Left forelimb (tissue), 1 donor: ENCODE data around the gene NAALADL1.
"Not testable (repeated sequence)": the region's sequence is repeated elsewhere in the genome, so short reads cannot be mapped to it uniquely, and the experiment has no call there.

Experiments used
- DNase-seq: peaks from one replicate; pipeline ENCODE4 v3.0.0-alpha.2; 2018; ENCODE audit warnings: low spot score

The NAALADL1 gene

DNA sequence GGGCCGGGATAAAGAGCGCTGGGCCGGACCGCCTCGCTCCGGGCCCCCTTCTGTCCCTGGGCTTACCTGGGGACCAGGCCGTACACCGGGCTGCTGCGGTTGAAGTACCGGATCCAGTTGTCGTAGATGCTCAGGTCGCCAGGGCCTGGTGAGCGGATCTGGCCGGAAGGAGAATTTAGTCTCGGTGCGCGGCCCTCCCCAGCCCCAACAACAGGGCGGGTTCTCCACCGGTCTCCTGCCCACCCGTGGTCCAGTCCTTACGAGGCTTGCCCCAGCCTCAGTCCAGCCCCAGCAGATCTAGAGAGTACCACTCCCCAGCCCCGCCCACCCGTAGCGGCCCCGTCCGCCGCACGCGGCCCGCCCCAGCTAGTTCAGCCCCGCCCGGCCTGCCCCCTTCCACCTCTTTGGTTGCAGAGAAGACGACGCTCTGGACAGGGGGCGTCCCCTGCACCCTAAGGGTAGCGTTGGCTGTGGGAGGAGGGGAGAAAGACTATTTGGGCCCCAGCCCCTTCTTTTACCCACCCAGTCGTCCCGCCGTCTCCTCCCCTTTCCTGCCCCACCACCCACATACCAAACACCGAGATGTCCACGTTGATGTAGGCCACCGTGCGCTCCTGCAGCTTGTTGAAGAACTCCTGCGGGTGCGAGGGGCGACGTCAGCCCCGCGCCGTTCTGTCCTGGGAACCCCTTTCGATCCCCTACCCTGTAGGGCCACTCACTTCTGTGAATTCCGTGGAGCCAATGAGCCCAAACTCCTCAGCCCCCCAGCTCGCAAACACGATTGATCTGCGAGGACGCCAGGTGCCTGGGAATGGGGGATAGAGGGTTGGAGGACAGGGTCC lies 10.6 kb downstream of the NAALADL1 start:
- DNase-seq: no peak

DNA sequence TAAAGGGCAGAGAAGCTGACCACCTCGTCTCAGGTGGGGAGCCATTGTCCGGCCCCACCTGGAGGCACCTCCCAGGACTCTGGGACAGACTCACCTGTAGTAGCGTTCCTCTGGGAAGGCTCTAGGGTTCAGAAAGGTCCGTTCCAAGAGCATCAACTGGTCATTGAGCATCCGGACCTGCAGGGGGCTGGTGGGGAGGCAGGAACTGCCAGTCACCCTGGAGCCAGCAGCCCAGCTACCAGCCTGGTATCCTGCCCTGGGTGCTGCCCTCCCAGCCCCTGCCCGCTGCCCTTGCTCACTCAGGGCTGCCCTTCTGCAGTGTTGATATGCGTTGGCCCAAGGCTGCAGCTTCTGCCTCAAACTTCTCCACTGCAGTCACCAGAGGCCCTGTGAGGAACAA lies 12.6 kb downstream of the NAALADL1 start:
- DNase-seq: no peak

DNA sequence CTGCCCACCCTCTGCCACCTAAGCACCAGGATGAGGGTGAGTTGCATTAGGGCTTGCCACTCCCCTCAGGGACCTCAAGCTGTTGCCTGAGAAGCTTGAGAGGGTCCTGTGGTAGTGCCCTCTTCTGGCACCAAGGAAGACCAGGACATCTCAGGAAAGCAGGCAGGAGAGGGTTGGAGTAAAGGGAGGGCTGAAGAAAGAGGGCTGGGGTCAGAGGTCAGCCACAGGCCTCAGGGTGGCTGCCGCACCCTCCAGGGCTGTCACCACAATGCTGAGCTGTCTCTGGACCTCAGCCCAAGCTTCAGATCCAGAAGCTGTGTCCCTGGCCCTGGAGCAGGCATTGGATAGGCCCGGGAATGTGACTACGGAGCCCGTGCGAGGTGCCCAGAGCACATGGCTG lies 13.3 kb downstream of the NAALADL1 start:
- DNase-seq: no peak

DNA sequence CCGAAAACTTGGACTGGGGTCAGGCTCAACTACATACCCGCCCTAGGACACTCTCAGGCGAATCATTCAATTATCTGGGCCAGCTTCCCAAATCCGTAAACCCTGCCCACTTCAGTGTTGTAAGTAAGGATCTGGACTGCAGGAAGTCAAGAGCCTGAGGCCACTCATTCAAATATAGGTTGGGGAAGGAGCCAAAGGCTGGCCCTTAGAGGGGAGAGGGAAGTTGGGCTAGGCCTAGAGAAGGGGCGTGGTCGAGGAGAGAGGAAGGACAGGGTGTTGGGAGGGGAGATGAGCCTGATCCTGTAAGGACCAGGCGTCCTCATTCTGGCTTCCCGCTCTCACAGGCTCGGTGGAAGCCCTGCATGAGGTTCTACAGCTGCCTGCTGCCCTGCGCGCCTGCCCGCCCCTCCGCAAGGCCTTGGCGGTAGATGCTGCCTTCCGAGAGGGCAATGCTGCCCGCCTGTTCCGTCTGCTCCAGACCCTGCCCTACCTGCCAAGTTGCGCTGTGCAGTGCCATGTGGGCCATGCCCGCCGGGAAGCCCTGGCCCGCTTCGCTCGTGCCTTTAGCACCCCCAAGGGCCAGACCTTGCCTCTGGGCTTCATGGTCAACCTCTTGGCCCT lies 14.4 kb downstream of the NAALADL1 start:
- no peak for DNase-seq

DNA sequence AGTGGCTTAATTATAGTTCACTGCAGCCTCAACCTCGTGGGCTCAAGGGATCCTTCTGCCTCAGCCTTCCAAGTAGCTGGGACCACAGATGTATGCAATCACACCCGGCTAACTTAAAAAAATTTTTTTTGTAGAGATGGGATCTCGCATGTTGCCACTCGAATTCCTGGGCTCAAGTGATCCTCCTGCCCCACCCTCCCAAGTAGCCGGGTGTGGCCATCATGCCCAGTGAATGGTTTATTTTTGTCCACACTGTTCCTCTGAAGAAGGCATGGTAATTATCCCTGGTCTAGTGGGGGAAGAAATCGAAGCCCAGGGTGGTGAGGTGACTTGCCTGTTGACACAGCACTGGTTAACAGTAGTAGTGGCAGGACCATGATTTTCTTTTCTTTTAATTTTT lies 15.5 kb downstream of the NAALADL1 start:
- no peak for DNase-seq

DNA sequence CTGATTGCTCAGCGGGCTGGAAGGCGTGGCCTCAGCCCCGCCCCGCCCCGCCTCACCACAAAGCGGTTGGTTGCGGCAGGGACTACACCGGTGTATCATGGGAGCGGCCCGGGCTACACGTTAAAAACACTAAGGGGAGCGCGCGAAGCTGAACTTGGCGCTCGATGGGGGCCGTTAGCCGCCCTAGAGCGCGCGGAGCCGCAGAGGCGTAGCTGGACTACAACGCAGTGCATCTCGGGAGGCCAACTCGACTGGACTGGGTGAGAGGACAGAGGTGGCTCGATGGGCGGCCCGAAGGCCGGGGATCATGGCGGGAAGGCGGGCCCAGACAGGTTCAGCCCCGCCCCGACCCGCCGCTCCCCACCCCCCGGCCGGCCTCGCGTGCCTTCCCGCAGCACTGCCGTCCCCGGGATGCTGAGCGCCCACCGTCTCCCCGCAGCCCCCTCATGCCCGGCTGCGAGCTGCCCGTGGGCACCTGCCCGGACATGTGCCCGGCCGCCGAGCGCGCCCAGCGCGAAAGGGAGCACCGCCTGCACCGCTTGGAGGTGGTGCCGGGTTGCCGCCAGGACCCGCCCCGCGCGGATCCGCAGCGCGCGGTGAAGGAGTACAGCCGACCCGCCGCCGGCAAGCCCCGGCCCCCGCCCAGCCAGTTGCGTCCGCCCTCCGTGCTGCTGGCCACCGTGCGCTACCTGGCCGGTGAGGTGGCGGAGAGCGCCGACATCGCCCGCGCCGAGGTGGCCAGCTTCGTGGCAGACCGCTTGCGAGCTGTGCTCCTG lies 17.3 kb downstream of the NAALADL1 start, which contains the start of gene SAC3D1:
Gene SAC3D1 (plus strand): TSS at position 364 of the 776 bp plus-strand sequence. CDS start 83 bp downstream, at position 447.
- peak; percentile 93 for DNase-seq

DNA sequence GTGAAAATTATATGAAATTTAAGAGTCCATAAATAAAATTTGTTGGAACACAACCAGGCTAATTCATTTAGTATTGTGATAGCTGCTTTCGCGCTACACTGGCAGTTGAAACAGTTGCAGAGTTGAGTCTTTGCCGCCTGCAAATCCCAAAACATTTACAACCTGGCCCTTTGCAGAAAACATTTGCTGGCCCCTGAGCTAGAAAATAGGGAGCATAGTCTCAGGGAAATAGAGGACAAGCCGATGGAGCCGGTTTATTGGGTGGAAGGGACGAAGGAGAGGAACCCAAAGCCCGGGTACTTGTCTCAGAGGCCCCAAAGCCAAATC lies 17.9 kb downstream of the NAALADL1 start:
- no peak for DNase-seq

DNA sequence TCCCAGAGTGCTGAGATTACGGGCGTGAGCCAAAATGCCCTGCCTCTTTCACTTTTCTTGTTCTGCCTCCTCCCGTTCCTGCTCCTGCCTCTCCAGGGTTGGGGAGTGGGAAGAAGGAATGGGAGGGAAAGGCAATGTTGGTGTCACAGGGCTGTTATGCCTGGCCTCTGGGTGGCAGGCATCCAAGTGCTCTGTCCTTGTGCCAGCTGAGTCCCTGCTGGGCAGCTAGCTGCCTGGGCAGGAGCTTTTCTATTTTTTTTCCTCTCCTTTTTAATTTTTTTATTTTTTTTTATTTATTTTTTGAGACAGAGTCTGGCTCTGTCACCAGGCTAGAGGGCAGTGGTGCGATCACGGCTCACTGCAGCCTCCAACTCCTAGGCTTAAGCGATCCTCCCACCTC lies 21.4 kb downstream of the NAALADL1 start:
- no peak for DNase-seq

DNA sequence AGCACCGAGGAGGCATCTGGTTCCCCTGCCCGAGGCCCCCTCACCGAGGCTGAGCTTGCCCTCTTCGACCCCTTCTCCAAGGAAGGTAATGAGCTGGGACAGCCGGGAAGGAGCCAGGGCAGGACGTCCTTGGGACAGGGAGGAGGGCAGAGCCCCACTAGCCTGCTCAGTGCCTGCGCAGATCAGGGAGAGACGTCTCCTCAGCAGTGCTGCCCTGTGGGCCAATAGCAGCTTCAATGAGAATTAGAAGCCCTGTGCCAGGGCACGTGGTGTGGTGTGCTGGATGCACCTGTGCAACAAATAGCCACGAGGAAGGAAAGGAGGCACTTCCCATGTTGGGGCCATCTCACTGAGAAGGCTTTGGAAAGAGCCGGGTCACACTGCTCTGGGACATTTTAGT lies 22.8 kb downstream of the NAALADL1 start:
- no peak for DNase-seq

DNA sequence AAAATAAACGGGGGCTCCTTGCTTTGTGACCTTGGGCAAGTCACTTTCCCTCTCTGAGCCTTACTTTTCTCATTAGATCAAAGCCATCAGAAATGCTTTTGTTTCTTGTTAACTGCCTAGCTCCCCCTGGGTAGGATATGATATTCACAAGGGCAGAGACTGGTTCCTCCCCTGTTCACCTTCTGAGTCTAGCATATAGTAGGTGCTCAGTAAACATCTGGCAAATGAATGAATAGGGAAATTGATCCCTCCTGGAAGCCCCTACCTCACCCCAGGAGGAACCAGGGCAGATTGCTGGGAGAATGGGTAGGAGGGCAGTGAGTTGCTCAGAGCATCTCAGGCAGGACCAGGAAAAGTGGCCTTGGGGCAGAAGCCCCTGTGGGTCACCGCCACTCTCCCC lies 23.9 kb downstream of the NAALADL1 start:
- DNase-seq: no peak

DNA sequence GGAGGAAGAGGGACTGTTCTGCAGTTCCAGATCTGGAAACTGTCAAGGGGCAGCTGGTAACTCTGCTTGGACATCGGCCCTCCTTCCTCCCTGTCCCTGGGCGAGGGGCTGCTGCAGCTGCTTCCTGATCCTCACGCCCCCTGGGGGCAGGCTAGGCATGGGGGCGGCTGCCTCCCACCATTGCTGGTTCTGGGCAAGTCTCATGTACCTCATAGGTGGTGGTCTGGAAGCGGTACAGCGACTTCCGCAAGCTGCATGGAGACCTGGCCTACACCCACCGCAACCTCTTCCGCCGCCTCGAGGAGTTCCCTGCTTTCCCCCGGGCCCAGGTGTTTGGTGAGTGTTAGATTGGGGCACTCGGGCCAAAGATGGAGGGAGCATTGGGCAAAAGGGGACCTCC lies 26.1 kb downstream of the NAALADL1 start:
- no peak for DNase-seq

DNA sequence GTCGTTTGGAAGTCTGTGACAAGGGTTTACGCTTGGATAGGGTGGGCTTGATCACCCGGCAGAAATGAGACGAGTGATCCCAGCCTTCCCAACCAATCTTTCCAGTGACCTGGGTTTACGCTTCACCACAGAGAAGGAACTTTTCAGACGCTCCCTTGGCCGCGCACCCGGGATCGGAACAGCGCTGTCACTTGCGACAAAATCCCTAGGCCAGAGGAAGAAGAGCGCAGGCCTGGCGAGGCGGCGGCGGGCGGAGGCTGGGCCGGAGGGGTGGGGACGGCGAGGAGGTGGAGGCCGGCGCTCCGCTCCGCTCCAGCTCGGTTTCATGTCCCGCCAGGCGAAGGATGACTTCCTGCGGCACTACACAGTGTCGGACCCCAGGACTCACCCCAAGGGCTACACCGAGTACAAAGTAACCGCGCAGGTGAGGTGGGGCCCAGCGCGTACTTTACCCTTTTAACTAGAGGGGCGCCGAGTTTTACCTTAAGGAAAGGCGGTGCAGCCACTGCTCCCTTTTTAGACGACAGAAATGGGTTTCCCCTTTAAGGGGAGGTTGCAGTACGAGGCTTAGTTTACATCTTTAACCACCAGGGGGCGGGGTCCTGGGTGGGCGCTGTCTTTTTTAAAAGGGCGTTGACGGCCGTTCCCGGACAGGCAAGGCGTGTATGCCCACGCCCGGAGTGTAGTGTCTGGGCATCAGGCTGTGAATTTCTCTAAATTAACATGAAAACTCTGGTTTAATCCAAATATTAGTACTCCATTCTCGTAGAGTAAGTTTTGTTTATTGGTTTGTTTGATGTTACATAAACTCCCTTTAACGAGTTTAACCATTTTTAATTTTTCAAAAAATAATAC lies 30.9 kb downstream of the NAALADL1 start, which contains the start of gene SNX15:
Gene SNX15 (plus strand): TSS at position 227 of the 855 bp plus-strand sequence. CDS start 99 bp downstream, at position 326.
- DNase-seq: peak; percentile 97

DNA sequence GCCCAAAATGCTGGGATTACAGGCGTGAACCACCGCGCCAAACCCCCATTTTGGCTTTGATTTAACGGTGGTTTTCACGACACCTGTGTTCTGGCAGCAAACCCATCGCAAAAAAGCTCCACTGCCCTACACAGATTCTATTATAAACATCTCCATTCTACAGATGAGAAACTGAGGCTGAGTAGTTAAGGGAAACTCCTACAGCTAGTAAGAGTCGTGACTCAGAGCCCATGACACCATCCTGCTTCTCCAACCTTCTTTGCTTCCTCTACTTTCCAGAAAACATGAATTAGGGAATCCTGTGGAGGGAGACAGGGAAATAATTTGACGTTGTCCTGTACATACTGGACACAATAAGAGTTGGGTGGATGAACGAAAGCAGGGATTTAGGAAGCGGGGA lies 31.5 kb downstream of the NAALADL1 start:
- no peak for DNase-seq

DNA sequence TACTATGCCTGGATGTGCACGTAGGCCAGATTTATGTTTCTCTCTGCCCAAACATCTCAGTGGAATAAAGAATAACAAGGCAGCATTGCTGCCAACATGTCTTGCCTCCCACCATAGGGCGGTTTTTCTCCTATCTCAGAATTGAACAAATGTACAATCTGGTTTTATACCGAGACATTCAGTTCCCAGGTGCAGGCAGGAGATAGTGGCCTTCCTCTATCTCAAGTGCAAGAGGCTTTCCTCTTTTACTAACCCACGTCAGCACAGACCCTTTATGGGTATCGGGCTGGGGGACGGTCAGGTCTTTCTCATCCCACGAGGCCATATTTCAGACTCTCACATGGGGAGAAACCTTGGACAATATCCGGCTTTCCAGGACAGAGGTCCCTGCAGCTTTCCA lies 34.9 kb downstream of the NAALADL1 start:
- DNase-seq: not testable (repeated sequence)

DNA sequence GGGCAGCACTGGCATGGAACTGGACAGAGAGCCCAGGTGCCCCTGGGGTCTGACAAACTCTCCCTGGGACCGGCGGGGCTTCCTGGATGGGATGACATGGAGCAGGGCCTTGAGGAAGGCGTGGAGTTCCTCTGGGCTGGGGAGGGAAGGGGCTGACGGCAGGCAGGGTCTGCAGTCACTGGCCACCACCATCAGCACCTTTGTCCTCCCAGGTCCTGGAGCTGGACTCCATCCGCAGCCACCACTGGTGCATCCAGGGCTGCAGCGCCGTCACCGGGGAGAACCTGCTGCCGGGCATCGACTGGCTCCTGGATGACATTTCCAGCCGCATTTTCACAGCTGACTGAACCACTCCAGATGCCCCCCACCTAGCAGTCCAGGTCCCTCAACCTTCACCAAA lies 36.8 kb downstream of the NAALADL1 start:
- no peak for DNase-seq

DNA sequence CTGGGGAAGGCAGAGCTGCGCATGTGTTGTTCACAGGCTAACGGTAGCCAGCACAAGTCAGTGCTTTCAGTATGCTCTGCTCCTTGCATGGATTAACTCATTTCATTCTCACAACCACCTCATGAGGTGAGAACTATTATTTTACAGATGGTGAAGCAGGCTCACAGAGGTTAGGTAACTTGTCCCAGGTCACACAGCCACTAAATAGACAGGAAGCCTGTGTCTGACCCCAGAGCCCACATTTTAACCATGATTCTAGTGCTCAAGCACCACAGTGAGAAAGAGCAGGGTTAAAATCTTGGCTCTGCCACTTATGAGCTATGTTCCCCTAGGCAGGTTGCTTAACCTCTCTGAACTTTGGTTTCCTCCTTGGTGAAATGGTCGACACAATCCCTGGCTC lies 37.4 kb downstream of the NAALADL1 start:
- DNase-seq: no peak

DNA sequence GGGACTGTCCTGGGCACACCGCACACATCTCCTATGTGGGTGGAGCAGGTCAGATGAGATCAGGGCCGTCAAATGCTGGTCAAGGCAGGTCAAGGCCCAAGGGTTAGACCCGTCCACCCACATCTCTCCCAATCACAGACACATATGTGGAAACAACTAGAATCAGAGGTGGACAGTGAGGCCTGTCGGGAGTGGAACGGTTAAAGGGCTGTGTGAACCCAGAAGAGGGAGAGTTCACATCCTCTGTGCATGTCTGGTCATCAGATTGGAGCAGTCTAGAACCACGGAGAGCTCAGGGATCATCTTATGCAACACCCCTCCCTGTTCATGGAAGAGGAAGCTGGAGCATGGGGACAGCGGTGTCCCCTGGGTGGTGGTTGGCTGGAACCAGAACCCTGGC lies 38.5 kb downstream of the NAALADL1 start:
- DNase-seq: no peak

DNA sequence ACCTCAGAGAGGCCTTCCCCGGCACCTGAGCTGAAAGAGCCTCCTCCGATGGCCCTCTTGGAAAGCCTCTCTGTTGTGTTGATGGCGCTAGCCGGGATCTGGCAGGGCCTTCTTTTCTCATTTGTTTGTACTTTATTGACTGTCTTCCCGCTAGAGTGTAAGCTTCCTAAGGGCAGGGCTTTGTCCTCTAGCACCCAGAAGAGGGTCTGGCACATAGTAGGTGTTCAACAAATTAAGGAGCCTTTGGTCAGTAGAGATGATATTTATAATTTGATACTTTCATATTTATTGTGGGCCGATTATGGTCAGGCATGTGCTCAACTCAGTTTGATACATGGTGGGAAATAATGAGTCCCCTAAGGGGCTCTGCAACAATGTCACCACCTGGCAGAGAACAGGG lies 40.4 kb downstream of the NAALADL1 start:
- DNase-seq: no peak

DNA sequence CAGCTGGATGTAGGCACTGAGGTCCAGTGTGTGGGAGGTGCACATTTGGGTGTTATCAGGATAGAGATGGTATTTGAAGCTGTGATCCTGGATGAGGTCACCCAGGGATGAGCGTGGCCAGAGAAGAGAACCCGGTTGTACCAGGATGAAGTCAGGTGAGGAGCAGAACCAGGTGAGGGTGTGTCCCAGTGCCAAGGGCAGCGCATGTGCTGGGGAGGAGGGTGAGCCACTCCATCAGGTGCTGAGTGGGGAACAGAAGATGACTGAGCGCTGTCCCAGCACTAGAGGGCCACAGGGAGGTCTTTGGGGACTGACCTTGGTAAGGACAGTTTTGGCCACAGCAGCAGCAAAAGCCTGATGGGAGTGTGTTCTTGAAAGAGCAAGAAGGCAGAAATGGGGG lies 41.6 kb downstream of the NAALADL1 start:
- no peak for DNase-seq

DNA sequence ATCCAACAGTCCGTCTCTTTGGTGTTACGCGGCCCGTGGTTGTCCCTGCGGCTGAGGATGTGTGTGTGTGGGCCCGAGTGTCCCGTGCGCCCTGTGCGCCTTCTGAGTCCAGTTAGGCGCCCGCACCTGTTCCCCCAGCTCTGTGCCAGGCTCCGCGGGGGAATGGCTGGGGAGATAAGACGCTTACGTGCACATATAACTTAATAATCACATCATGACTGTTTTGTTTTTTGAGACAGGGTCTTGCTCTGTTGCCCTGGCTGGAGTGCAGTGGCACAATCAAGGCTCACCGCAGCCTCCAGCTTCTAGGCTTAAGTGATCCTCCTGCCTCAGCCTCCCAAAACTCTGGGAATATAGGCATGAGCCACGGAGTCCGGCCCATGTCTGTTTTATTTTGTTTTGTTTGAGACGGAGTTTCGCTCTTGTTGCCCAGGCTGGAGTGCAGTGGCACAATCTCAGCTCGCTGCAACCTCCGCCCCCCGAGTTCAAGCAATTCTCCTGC lies 43.6 kb downstream of the NAALADL1 start:
- DNase-seq: no peak

DNA sequence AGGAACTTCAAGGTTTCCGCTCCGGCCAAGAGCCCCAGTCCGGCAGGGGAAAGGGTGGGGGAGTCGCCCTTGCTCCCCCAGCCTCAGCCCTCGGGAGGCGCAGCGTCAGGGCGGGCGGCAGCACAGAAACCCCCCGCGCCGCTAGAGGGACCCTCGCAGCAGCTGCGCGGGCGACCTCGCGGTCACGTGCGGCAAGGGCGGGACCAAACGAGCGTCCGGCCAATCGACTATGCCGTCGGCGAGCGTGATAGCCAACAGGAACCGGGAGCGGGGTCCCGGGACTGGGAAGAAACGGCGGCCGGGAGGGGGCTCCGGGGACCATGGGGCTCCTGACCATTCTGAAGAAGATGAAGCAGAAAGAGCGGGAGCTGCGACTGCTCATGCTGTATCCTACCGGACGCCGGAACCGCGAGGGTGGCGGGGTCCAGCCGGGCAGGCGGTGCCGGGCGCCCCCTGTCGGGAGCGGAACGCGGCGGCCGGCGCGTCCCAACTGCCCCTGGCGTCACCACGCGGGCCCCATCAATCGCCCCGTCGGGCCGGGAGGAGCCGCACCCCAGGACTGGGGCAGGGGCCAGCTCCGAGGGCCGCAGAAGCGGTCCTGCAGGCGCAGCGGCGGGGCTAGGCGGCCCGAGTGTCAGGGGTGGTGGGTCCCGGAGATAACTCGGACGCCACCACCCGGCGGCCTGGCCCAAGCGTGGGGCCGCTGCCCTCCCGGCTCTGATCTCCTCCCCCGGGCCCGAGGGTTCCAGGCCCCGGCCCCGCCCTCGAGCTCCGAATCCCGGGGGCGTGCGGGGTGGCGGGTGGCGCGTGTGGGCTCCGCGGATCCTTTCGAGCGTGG lies 44.2 kb downstream of the NAALADL1 start, which contains the start of gene ARL2:
Gene ARL2 (plus strand): TSS at position 273 of the 838 bp plus-strand sequence. CDS start 48 bp downstream, at position 321.
- DNase-seq: peak; percentile 96
